AG04449 (cell line): Measurements from ENCODE around the gene MPPE1.
"Not testable (repeated sequence)": the region's sequence is repeated elsewhere in the genome, so short reads cannot be mapped to it uniquely, and the experiment has no call there.

Experiments
- CTCF ChIA-PET: fragments of 350-600 bp; formaldehyde crosslinking; extraction: SDS; loops from one replicate; lab custom pipeline; 2021; ENCODE audit warnings: antibody characterized with exemption; lab: Yijun Ruan, JAX
- POLR2A ChIA-PET: fragments of 400-600, 350-600 bp; formaldehyde crosslinking; extraction: SDS; loops from one replicate; lab custom pipeline; 2020; ENCODE audit warnings: antibody characterized with exemption, inconsistent platforms; lab: Yijun Ruan, JAX
- DNase-seq: peaks from one replicate; pipeline ENCODE4 v3.0.0-alpha.2; 2010; ENCODE audit warnings: low read depth, low spot score
- H3K4me3 ChIP-seq: 2 replicates; pipeline ENCODE4 v1.5.1; 2011; ENCODE audit warnings: low read depth, mild to moderate bottlenecking, control low read depth, low read length
- CTCF ChIP-seq: IDR thresholded peaks from one replicate; pipeline ENCODE4 v1.5.1; 2011; ENCODE audit warnings: mild to moderate bottlenecking, moderate library complexity, low read length, control low read depth, inconsistent platforms; ENCODE audit not compliant: insufficient read depth; ENCODE audit errors: missing control alignments

The MPPE1 gene

GRCh38 chr18:11857177-11857887 is 50.8 kb downstream of the MPPE1 start:
- peak; percentile 98 for DNase-seq
- H3K4me3 ChIP-seq = peak overlapping the region; percentile 47
- POLR2A ChIA-PET = no interaction called here
- CTCF ChIA-PET = no interaction called here
- TF ChIP-seq CTCF = no peak

- DNase-seq, CTCF ChIA-PET, POLR2A ChIA-PET, H3K4me3 ChIP-seq: not testable (repeated sequence)
Measured at GRCh38 chr18:11854554-11854953, 53.6 kb downstream of the MPPE1 start.

GRCh38 chr18:11851806-11852337 is 56.2 kb downstream of the MPPE1 start:
- ChIA-PET CTCF (no interaction called here), POLR2A (no interaction called here)
- peak overlapping the region; percentile 96 for H3K4me3 ChIP-seq
- TF ChIP-seq CTCF = no peak
- DNase-seq = no peak

- POLR2A ChIA-PET = no interaction called here
- peak; percentile 87 for DNase-seq
- CTCF ChIA-PET = interaction anchor here (1.4 kb wide), 1 partner anchor 187 kb away, joined by 3 read pairs; no protein-coding TSS in a partner anchor
- TF ChIP-seq CTCF = no peak
- H3K4me3 ChIP-seq = peak within 1 kb of the TSS; percentile 96
Measured at GRCh38 chr18:11851146-11851805, 56.8 kb downstream of the MPPE1 start, which contains the start of gene CHMP1B. Gene CHMP1B, plus strand, starts transcription at chr18:11851413. Its CDS starts 99 bp downstream, at chr18:11851512.

- ChIA-PET CTCF (interaction anchor here (1.0 to 2.2 kb wide), 3 partner anchors 118 to 188 kb away, joined by 3 to 11 read pairs (median 3); no protein-coding TSS in a partner anchor), POLR2A (no interaction called here)
- TF ChIP-seq CTCF = no peak
- peak overlapping the region; percentile 96 for H3K4me3 ChIP-seq
- DNase-seq = no peak
Measured at GRCh38 chr18:11850821-11851145, 57.3 kb downstream of the MPPE1 start.

GRCh38 chr18:11849841-11850634 is 58.1 kb downstream of the MPPE1 start:
- DNase-seq = peak; percentile 77
- H3K4me3 ChIP-seq = peak overlapping the region; percentile 96
- ChIA-PET CTCF (interaction anchor here (1.0 to 2.2 kb wide), 4 partner anchors 15 to 188 kb away, joined by 3 to 11 read pairs (median 3); no protein-coding TSS in a partner anchor), POLR2A (interaction anchor here (0.6 kb wide), 1 partner anchor 226 kb away, joined by 3 read pairs; no protein-coding TSS in a partner anchor)
- TF ChIP-seq CTCF = no peak
